Lung (tissue), 12 donors: Measurements from ENCODE around the gene AKT2. TPM values are rescaled to one million over a fixed set of nuclear protein-coding genes. Genes with fewer than 3 reads are reported as not detected.

Source experiments
- ATAC-seq: fragments of 200-7000 bp; cut with Tn5 transposase; one replicate; pipeline ENCODE4 v1.9.1; 2020; ENCODE audit warnings: moderate number of reproducible peaks; ENCODE audit not compliant: insufficient read depth, low FRiP score
- DNase-seq, 3 donors: peaks; one replicate each; pipeline ENCODE4 v3.0.0-alpha.2; 2013 to 2017
- H3K27ac ChIP-seq, 2 donors: one replicate each; pipeline ENCODE4 v1.5.1; 2013; ENCODE audit warnings: mild to moderate bottlenecking in 2 of 2, moderate library complexity in 2 of 2, control low read depth in 1 of 2, inconsistent platforms in 1 of 2, low read depth in 1 of 2, low read length in 1 of 2
- H3K27me3 ChIP-seq, 3 donors: one replicate each; pipeline ENCODE4 v1.5.1; 2013; ENCODE audit warnings: low read length in 2 of 3; ENCODE audit not compliant: control insufficient read depth in 3 of 3, insufficient read depth in 3 of 3
- H3K36me3 ChIP-seq, 4 donors: one replicate each; pipeline ENCODE4 v1.5.1; 2013; ENCODE audit warnings: low read length in 4 of 4, mild to moderate bottlenecking in 1 of 4, moderate library complexity in 1 of 4; ENCODE audit not compliant: control insufficient read depth in 4 of 4, insufficient read depth in 4 of 4
- H3K4me1 ChIP-seq, 5 donors: one replicate each; pipeline ENCODE4 v1.5.1; 2013; ENCODE audit warnings: low read length in 5 of 5, mild to moderate bottlenecking in 2 of 5, moderate library complexity in 1 of 5; ENCODE audit not compliant: control insufficient read depth in 5 of 5, insufficient read depth in 5 of 5
- H3K4me3 ChIP-seq: one replicate; pipeline ENCODE4 v1.5.1; 2013; ENCODE audit warnings: mild to moderate bottlenecking, control low read depth, moderate library complexity
- H3K9ac ChIP-seq, 2 donors: one replicate each; pipeline ENCODE4 v1.5.1; 2013; ENCODE audit warnings: low read length in 2 of 2, control low read depth in 1 of 2; ENCODE audit not compliant: insufficient read depth in 1 of 2
- H3K9me3 ChIP-seq, 4 donors: one replicate each; pipeline ENCODE4 v1.5.1; 2013; ENCODE audit warnings: low read length in 3 of 4, mild to moderate bottlenecking in 1 of 4, moderate library complexity in 1 of 4; ENCODE audit not compliant: control insufficient read depth in 4 of 4, insufficient read depth in 3 of 4
- CTCF ChIP-seq: IDR thresholded peaks from 2 replicates; pipeline ENCODE4 v1.5.1; 2012; ENCODE audit warnings: mild to moderate bottlenecking; ENCODE audit errors: control extremely low read depth, extremely low read depth
- WGBS, 2 donors: extraction: QIAGEN DNeasy Blood & Tissue Kit; methylation state at CpG; one replicate each; pipeline ENCODE4 v1.1.7; 2013; 5-methylcytosine and 5-hydroxymethylcytosine counted together
- polyA plus RNA-seq, 2 donors: library from polyadenylated mRNA; stranded (reverse); fragments of 200-250 nt; gene quantifications; one replicate each; pipeline ENCODE4 v1.2.1, GENCODE V29; 2013
- total RNA-seq, 2 donors: library from RNA; depleted of rRNA in 1 of 2; stranded (reverse); fragments of >200 nt in 1 of 2; gene quantifications; one replicate each; pipeline ENCODE4 v1.2.1, GENCODE V29; 2014 to 2021
- donor health status: control.
- donor health status: control.
- donor health status: Bipolar disorder and iron deficiency.
- donor health status: healthy.
- donor health status: DM: yes; HTN: yes; CAD: no.

AKT2 gene
- total and polyA plus RNA-seq, 4 donors = 62.3 to 138 (median 93.1) TPM

DNA sequence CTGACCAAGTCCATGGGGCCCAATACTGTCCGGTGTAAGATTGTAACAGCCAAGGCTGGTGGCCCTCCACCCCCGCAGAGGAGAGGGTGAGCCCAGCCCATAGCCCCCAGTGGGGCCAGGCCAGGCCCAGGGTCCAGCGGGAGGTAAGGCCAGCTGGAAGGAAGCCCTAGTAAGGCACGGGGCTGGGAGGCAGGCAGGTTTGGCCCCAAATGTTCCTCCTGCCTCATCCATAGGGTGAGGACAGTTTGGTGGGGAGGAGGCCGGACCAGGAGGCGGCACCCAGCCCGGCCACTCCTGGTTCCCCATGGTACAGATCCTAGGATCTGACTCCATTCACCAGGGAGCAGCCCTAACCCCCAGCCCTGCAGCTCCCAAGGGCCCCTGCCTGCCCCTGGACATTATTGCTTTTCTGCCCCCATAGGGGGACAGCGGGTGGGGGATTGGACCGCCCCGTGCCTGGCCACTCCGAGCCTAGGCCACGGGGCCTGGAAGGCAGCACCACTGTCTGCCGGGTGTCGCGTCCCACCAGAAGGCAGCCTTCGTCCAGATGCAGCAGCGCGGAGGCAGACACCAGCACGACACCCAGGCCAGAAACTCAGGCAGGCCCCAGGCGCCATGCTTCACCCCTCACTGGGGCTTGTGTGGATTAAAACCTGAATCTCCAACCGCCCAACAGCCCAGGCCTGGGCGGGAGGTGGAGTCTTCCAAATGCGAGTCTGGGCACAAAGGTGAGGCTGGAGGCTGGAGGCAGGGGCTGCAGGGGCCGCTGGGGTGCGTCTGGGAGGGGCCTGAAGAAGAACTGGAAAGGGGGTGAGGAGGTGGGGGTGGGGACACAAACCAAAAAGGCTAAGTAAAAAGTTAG, 52.0 kb downstream of the AKT2 start:
- H3K9me3 ChIP-seq = no peaks in the 10 kb centered on the region
- peaks cover 0 to 45% (median 22%) of the 10 kb centered on the region in 4 donors for H3K36me3 ChIP-seq
- TF ChIP-seq CTCF = no peak
- no peak overlapping the region for H3K4me3 ChIP-seq
- H3K27me3 ChIP-seq = no peaks in the 10 kb centered on the region
- H3K4me1 ChIP-seq = peaks cover 0 to 15% (median 11%) of the 10 kb centered on the region in 5 donors
- WGBS, 2 donors = 96% methylated on average over 25 of the region's 25 CpGs
- DNase-seq = no peak
- no peak overlapping the region for H3K9ac ChIP-seq
- no peak overlapping the region for H3K27ac ChIP-seq
- no peak for ATAC-seq

DNA sequence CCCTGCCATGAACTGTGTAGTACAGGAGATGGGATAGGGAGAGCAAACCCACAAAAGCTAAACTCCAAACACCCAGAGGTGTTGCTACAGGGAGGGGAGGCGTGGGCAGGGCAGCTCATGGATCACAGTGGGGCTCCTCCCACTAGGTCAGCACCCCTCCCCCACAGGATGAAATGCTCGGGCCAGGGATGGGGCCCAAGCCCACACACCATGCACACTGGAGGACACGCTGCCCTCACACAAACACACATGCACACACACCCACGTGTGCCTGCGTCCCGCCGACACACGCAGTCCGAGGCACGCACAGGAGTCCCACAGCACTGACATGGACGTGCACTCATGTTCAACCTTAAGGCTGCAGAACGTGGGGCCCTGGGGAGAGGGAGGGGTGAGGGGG, 52.7 kb downstream of the AKT2 start:
- no peak for ATAC-seq
- 81 to 91% methylated on average over 12 of the region's 12 CpGs for whole genome bisulfite sequencing, 2 donors
- peaks cover 0 to 38% (median 20%) of the 10 kb centered on the region in 4 donors for H3K36me3 ChIP-seq
- H3K9me3 ChIP-seq = no peaks in the 10 kb centered on the region
- no peak for TF ChIP-seq CTCF
- no peaks in the 10 kb centered on the region for H3K27me3 ChIP-seq
- H3K4me1 ChIP-seq = peaks cover 0 to 15% (median 11%) of the 10 kb centered on the region in 5 donors
- DNase-seq = peak in 2 of 3 donors; percentile 25 to 53
- no peak overlapping the region for H3K4me3 ChIP-seq
- no peak overlapping the region for H3K9ac ChIP-seq
- no peak overlapping the region for H3K27ac ChIP-seq

GRCh38 chr19:40231544-40232424, 53.4 kb downstream of the AKT2 start:
- Histone ChIP-seq H3K36me3 (peaks cover 0 to 34% (median 16%) of the 10 kb centered on the region in 4 donors), H3K9ac (no peak overlapping the region), H3K9me3 (no peaks in the 10 kb centered on the region), H3K27ac (peak overlapping the region in 1 of 2 donors; percentile 49), H3K4me3 (no peak overlapping the region), H3K27me3 (peaks cover 0 to 6% (median 0%) of the 10 kb centered on the region in 3 donors), H3K4me1 (peaks cover 0 to 15% (median 11%) of the 10 kb centered on the region in 5 donors)
- ATAC-seq (no peak), DNase-seq (peak; percentile 25 to 55 (median 47))
- 63 to 69% methylated on average over 16 of the region's 16 CpGs for WGBS, 2 donors
- no peak for TF ChIP-seq CTCF
